ENCODE data around the gene BHLHA15. TPM values are rescaled to one million over a fixed set of nuclear protein-coding genes. Genes with fewer than 3 reads are reported as not detected.
"Not testable (repeated sequence)": the region's sequence is repeated elsewhere in the genome, so short reads cannot be mapped to it uniquely, and the experiment has no call there.

BHLHA15 gene
- total and polyA plus RNA-seq, 2 donors: not detected

DNA sequence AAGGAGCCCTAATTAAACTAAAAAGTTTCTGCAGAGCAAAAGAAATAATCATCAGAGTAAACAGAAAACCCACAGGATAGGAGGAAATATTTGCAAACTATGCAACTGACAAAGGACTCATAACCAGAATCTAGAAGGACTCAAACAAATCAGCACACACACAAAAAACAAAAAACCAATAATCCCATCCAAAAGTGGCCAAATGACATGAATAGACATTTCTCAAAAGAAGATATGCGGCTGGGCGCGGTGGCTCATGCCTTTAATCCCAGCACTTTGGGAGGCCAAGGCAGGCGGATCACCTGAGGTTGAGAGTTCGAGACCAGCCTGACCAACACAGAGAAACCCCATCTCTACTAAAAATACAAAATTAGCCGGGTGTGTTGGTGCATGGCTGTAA, 8.1 kb downstream of the BHLHA15 start:
- not testable (repeated sequence) for DNase-seq (ENCODE audit: extremely low spot score); H3K36me3 ChIP-seq (ENCODE audit: insufficient read depth); H3K4me3 ChIP-seq (ENCODE audit: low read depth, low read length); H3K4me1 ChIP-seq (ENCODE audit: insufficient read depth); H3K27ac ChIP-seq (ENCODE audit: low read depth)
- WGBS: 96% methylated on average over 6 of the region's 6 CpGs

DNA sequence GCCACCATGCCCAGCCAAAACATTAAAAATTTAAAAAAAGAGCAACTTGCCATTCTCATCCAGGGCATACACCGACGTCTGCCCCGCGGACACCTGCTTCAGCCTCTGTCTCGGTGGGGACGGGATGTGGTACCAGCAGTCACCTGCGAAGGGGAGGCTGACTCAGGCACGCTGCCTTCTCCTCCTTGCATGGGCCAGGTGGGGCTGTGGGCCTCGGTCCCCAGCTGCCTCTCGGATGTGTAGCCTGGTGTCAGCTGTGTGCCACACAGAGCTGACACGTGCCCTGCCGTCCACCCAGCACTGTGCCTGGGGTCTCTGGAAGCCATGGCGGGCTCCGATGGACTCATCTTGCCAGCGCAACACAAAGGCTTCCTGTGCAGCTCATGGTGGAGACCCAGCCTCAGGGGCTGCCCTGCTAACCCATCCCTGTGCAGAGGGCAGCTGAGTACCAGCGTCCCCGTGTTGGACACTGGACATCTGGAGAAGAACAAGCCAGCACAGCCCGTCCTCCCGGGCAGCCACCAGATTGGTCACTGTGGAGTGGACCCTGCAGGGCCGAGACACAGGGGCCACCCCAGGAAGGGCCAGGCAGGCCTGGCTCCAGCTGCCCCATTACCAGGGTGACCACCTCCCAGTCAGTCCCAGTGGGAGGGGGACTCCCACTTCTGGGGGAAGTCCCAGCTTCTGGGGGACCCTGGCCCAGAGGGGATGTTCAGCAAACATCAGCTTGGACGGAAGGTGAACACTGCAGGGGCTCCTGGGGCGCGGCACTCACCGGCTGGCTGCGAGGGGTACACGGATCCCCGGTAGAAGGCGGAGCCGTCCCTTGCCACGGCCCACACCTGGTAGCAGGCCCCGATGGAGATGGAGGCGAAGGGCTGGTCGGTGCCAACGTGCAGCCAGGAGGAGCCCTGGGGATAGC, 10.6 kb downstream of the BHLHA15 start:
- Histone ChIP-seq H3K27ac (ENCODE audit: low read depth) (no peak overlapping the region), H3K36me3 (ENCODE audit: insufficient read depth) (peaks cover 6% of the 10 kb centered on the region), H3K4me1 (ENCODE audit: insufficient read depth) (no peaks in the 10 kb centered on the region), H3K4me3 (ENCODE audit: low read depth, low read length) (no peak overlapping the region)
- WGBS: 97% methylated on average over 34 of the region's 34 CpGs
- DNase-seq (ENCODE audit: extremely low spot score): no peak

- H3K27ac ChIP-seq (ENCODE audit: low read depth): no peak overlapping the region
- H3K4me3 ChIP-seq (ENCODE audit: low read depth, low read length): no peak overlapping the region
- WGBS: 93% methylated on average over 30 of the region's 30 CpGs
- no peaks in the 10 kb centered on the region for H3K4me1 ChIP-seq (ENCODE audit: insufficient read depth)
- DNase-seq (ENCODE audit: extremely low spot score): no peak
- peaks cover 6% of the 10 kb centered on the region for H3K36me3 ChIP-seq (ENCODE audit: insufficient read depth)
Measured at GRCh38 chr7:98222533-98223195, 11.4 kb downstream of the BHLHA15 start.

- 85% methylated on average over 15 of the region's 15 CpGs for WGBS
- Histone ChIP-seq H3K4me1 (ENCODE audit: insufficient read depth) (no peaks in the 10 kb centered on the region), H3K27ac (ENCODE audit: low read depth) (no peak overlapping the region), H3K4me3 (ENCODE audit: low read depth, low read length) (no peak overlapping the region), H3K36me3 (ENCODE audit: insufficient read depth) (peaks cover 6% of the 10 kb centered on the region)
- DNase-seq (ENCODE audit: extremely low spot score): no peak
Measured at GRCh38 chr7:98223351-98223897, 12.2 kb downstream of the BHLHA15 start.

DNA sequence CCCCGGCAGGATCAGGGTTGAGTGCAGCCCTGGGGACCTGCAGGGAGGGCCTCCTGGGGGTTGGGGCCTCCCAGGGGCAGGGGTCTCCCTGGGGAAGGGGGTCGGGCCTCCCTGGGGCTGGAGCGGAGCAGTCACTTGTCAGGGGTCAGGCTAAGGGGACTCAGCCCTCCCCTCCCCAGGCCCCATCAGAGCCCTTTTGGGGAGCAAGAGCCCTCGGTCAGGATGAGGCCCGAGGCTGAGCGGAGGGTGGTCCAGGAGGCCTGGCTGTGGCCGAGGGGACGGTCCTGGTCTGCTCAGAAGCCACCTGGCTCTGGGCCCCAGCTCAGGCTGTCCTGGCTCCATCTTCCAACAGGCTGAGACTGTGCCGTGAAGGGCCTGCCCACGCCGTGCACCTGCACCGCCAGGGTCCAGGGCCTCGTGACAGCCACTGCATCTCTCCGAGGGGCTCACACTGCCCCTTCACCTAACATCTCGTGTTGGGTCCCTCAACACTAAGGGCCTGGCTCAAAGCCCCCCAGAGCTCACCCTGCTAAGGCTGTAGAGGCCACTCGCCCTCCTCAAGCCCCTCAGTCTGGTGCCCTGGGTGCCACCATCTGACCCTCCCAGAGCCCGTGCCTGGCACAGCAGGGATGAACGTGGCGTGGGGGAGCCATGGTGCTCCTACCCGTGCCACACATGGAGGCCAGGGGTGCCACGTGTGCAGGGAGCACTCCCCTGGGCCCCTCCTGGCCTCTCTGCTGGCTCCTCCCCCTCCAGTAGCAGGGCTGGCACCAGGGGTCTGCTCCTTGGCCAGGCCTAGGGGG, 12.9 kb downstream of the BHLHA15 start:
- Histone ChIP-seq H3K4me3 (ENCODE audit: low read depth, low read length) (no peak overlapping the region), H3K4me1 (ENCODE audit: insufficient read depth) (no peaks in the 10 kb centered on the region), H3K36me3 (ENCODE audit: insufficient read depth) (peaks cover 6% of the 10 kb centered on the region), H3K27ac (ENCODE audit: low read depth) (no peak overlapping the region)
- no peak for DNase-seq (ENCODE audit: extremely low spot score)
- 91% methylated on average over 21 of the region's 21 CpGs for WGBS

- no peak for DNase-seq (ENCODE audit: extremely low spot score)
- Histone ChIP-seq H3K4me1 (ENCODE audit: insufficient read depth) (no peaks in the 10 kb centered on the region), H3K27ac (ENCODE audit: low read depth) (no peak overlapping the region), H3K36me3 (ENCODE audit: insufficient read depth) (peaks cover 6% of the 10 kb centered on the region), H3K4me3 (ENCODE audit: low read depth, low read length) (no peak overlapping the region)
- WGBS: 93% methylated on average over 21 of the region's 21 CpGs
Measured at GRCh38 chr7:98224701-98225181, 13.5 kb downstream of the BHLHA15 start.

DNA sequence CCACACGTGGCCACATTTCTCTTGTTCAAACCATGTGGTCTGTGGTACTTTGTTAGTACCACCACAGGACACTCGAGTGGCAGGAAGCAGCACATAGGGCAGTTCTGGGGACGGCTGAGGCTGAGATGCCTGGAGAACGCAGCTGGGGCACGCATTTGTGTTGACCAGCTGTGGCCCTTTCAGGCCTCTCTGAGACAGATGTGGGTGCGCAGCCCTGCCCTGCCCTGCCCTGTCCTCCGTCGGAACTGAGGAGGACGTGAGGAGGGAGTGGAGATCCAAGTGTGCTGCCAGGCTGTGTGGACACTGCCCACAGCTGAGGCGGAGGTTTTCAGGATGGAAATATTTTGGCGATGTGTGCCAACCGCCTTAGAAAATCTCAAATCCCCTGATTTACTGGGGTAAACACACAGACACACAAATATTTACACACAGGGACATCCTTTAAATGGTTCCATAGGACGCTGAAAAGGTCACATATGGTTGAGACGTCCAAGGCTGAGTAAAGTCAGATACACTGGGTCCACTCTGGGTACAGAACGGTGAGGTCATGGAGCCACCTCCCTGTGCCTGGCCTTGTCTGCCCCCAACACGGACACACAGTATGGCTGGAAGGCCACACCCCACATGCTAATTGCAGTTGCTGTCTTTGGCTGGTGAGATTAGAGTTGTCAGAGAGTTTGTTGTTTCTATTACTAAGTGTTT, 14.8 kb downstream of the BHLHA15 start:
- WGBS: 82% methylated on average over 16 of the region's 16 CpGs
- no peak overlapping the region for H3K27ac ChIP-seq (ENCODE audit: low read depth)
- DNase-seq (ENCODE audit: extremely low spot score): no peak
- H3K4me1 ChIP-seq (ENCODE audit: insufficient read depth): no peaks in the 10 kb centered on the region
- no peak overlapping the region for H3K4me3 ChIP-seq (ENCODE audit: low read depth, low read length)
- peaks cover 6% of the 10 kb centered on the region for H3K36me3 ChIP-seq (ENCODE audit: insufficient read depth)

DNA sequence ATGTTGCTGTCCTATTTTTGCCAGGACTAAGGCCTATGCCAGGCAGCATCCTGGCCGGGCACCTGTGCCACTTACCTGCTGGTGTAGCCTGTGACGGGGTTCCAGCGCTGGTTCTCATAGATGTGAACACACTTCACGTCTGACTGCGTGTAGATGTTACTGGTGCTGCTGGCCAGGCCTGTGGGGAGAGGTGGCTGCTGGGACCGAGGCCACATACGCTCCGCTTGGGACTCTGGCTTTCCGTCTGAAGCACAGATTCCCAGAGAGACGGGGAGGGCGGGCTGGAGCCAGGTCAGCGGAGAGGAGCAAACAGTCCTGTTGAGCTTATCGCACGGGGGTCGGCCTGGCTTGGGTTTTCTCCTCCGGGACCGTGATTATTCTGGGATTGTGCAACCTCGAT, 16.7 kb downstream of the BHLHA15 start:
- Histone ChIP-seq H3K4me1 (ENCODE audit: insufficient read depth) (no peaks in the 10 kb centered on the region), H3K27ac (ENCODE audit: low read depth) (no peak overlapping the region), H3K4me3 (ENCODE audit: low read depth, low read length) (no peak overlapping the region), H3K36me3 (ENCODE audit: insufficient read depth) (no peaks in the 10 kb centered on the region)
- DNase-seq (ENCODE audit: extremely low spot score): no peak
- 93% methylated on average over 18 of the region's 18 CpGs for WGBS

DNA sequence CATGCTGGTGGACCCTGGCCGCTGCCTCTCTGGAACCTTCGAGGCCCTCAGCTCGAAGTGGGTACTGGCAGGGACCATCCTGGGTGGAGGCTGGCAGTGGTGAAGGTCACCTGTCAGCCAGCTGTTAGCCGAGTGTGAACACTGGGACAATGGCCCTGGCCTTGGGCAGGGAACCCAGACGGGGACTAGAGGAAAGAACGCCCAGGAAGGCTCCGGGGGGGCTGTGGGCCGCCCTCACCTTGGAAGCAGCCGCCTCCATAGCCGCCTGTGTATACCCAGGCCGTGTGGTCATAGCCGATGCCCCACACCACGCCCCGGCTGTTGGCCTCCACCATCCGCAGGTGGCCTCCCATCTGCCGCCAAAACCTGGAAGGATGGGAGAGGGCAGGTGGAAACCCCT, 17.6 kb downstream of the BHLHA15 start:
- WGBS: 92% methylated on average over 16 of the region's 16 CpGs
- no peaks in the 10 kb centered on the region for H3K36me3 ChIP-seq (ENCODE audit: insufficient read depth)
- no peak overlapping the region for H3K4me3 ChIP-seq (ENCODE audit: low read depth, low read length)
- H3K27ac ChIP-seq (ENCODE audit: low read depth): no peak overlapping the region
- no peak for DNase-seq (ENCODE audit: extremely low spot score)
- no peaks in the 10 kb centered on the region for H3K4me1 ChIP-seq (ENCODE audit: insufficient read depth)

DNA sequence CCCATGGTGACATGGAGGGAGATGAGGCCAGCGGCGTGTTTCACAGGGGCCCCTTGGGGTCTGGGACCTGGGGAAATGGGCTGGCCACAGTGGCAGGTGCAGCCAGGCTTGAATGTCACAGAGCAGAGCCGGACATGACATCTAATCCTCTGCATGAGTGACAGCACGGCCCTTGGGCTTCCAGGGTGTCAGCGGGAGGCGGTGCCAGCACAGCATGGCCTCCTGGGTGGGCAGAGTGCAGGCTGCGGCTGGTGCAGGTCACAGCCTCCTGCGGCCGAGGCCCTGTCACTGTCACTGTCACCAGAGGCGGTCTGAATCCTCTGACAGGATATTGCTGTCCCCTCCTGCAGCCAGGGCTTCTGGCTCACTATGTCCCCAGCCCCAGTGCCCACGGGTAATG, 18.2 kb downstream of the BHLHA15 start:
- WGBS: 89% methylated on average over 11 of the region's 11 CpGs
- H3K36me3 ChIP-seq (ENCODE audit: insufficient read depth): no peaks in the 10 kb centered on the region
- H3K27ac ChIP-seq (ENCODE audit: low read depth): no peak overlapping the region
- DNase-seq (ENCODE audit: extremely low spot score): no peak
- H3K4me3 ChIP-seq (ENCODE audit: low read depth, low read length): no peak overlapping the region
- no peaks in the 10 kb centered on the region for H3K4me1 ChIP-seq (ENCODE audit: insufficient read depth)

DNA sequence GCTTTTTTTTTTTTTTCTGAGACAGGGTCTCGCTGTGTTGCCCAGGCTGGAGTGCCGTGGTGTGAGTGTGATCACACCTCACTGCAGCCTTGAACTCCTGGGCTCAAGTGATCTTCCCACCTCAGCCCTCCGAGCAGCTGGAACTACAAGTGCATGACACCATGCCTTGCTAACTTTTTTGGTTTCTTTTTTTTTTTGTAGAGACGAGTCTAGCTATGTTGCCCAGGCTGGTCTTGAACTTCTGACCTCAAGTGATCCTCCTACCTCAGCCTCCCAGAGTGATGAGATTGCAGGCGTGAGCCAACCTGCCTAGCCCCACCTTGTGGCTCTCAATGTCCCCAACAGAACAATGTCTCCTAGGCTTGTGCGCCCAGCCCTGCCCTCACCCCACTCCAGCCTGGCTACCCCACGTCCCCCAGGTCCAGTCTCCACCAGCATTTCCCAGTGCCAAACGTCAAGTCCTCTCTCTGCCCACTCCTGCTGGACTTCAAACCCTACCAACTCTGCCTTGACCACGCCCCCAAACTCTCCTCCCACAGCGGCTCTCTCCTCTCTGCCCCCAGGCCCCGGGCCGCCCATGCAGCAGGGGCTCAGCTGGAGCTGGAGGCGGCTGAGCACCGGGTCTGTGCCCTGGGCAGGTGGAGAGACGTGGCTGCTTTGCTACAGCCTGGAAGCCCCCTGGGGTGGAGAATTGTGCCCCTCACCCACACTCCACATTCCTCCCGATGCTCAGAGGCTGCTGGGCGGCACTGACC, 18.9 kb downstream of the BHLHA15 start:
- Histone ChIP-seq H3K27ac (ENCODE audit: low read depth) (no peak overlapping the region), H3K36me3 (ENCODE audit: insufficient read depth) (no peaks in the 10 kb centered on the region), H3K4me3 (ENCODE audit: low read depth, low read length) (no peak overlapping the region), H3K4me1 (ENCODE audit: insufficient read depth) (no peaks in the 10 kb centered on the region)
- no peak for DNase-seq (ENCODE audit: extremely low spot score)
- WGBS: 85% methylated on average over 17 of the region's 17 CpGs

- H3K4me3 ChIP-seq (ENCODE audit: low read depth, low read length): no peak overlapping the region
- no peak overlapping the region for H3K27ac ChIP-seq (ENCODE audit: low read depth)
- no peaks in the 10 kb centered on the region for H3K4me1 ChIP-seq (ENCODE audit: insufficient read depth)
- WGBS: 95% methylated on average over 30 of the region's 30 CpGs
- DNase-seq (ENCODE audit: extremely low spot score): no peak
- H3K36me3 ChIP-seq (ENCODE audit: insufficient read depth): no peaks in the 10 kb centered on the region
Measured at GRCh38 chr7:98230746-98231471, 19.7 kb downstream of the BHLHA15 start.
